Astrocyte (in vitro differentiated cells and primary cell): ENCODE measurements around the gene PPM1M.

ENCODE experiments used
- EZH2 ChIP-seq: IDR thresholded peaks from 2 replicates; pipeline ENCODE4 v1.6.1; 2012; ENCODE audit warnings: mild to moderate bottlenecking, low read length, inconsistent platforms; ENCODE audit not compliant: insufficient read depth
- TF ChIP-seq, protein P1 (sequence below): IDR thresholded peaks from 2 replicates; pipeline ENCODE4 v1.5.1; 2011; ENCODE audit warnings: low read depth, mild to moderate bottlenecking, inconsistent platforms, low read length, moderate library complexity; ENCODE audit not compliant: insufficient read depth

DNA sequence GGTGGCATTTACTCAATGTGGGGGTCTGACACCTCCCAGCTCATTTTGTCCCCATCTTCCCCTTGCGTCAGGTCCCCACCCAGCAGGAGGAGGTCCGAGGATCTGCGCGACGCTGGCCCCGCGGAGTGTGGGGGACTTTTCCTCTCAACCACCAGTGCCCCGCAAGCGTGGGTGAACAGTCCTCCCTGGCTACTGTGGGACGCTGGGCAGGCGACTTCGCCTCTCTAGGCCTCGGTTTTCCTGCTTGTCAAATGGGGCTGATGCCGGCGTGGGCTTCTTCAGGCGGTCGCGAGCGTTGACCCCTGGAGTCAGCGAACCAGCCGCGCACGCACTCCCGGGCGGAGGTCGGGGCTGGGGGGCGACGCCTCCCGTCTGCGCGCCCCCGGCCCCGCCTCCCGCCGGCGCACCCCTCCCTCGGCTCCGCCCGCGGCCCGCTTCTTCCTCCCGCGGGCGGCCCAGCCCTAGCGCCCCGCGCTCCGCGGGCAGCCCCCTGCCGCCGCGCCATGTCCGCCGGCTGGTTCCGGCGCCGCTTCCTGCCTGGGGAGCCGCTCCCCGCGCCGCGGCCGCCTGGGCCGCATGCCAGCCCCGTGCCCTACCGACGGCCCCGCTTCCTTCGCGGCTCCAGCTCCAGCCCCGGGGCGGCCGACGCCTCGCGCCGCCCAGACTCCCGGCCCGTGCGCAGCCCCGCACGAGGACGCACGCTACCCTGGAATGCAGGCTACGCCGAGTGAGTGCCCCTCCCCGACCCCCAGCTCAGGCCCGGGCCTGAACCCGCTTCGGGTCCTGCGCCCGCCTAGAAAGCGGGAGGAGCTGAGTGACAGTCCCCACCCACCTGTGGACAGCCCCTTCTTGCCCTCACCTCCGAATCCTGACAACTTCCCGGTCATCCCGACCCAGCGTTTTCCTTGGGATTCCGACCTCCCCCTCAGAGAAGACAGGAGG, at the start of gene PPM1M:
- TF ChIP-seq, protein P1, sequence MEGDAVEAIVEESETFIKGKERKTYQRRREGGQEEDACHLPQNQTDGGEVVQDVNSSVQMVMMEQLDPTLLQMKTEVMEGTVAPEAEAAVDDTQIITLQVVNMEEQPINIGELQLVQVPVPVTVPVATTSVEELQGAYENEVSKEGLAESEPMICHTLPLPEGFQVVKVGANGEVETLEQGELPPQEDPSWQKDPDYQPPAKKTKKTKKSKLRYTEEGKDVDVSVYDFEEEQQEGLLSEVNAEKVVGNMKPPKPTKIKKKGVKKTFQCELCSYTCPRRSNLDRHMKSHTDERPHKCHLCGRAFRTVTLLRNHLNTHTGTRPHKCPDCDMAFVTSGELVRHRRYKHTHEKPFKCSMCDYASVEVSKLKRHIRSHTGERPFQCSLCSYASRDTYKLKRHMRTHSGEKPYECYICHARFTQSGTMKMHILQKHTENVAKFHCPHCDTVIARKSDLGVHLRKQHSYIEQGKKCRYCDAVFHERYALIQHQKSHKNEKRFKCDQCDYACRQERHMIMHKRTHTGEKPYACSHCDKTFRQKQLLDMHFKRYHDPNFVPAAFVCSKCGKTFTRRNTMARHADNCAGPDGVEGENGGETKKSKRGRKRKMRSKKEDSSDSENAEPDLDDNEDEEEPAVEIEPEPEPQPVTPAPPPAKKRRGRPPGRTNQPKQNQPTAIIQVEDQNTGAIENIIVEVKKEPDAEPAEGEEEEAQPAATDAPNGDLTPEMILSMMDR: no peak
- TF ChIP-seq EZH2: no peak
